Measurements from ENCODE around the gene HOXD8. TPM values are rescaled to one million over a fixed set of nuclear protein-coding genes. Genes with fewer than 3 reads are reported as not detected.

Gene HOXD8
- total RNA-seq, 2 experiments from 2014 or later: not detected

- peaks cover 1% of the 10 kb centered on the region for H3K9me3 Mint-ChIP-seq
- H3K36me3 Mint-ChIP-seq: peaks cover 2% of the 10 kb centered on the region
- peaks cover 21% of the 10 kb centered on the region for H3K4me1 Mint-ChIP-seq
- peak overlapping the region; percentile 10 for H3K27ac Mint-ChIP-seq
- H3K27me3 Mint-ChIP-seq: peaks cover 92% of the 10 kb centered on the region
- H3K4me3 Mint-ChIP-seq: peak overlapping the region; percentile 55
- peak; percentile 62 for DNase-seq
Measured at GRCh38 chr2:176096986-176097819, 32.3 kb upstream of the HOXD8 start.

GRCh38 chr2:176097820-176098365 is 31.6 kb upstream of the HOXD8 start:
- H3K4me3 Mint-ChIP-seq: peak overlapping the region; percentile 27
- DNase-seq: no peak
- peaks cover 2% of the 10 kb centered on the region for H3K36me3 Mint-ChIP-seq
- H3K4me1 Mint-ChIP-seq: peaks cover 21% of the 10 kb centered on the region
- peak overlapping the region; percentile 10 for H3K27ac Mint-ChIP-seq
- peaks cover 98% of the 10 kb centered on the region for H3K27me3 Mint-ChIP-seq
- H3K9me3 Mint-ChIP-seq: peaks cover 1% of the 10 kb centered on the region

GRCh38 chr2:176098366-176099158 is 30.9 kb upstream of the HOXD8 start:
- H3K4me1 Mint-ChIP-seq: peaks cover 17% of the 10 kb centered on the region
- no peak overlapping the region for H3K27ac Mint-ChIP-seq
- H3K4me3 Mint-ChIP-seq: no peak overlapping the region
- H3K9me3 Mint-ChIP-seq: peaks cover 2% of the 10 kb centered on the region
- peaks cover 2% of the 10 kb centered on the region for H3K36me3 Mint-ChIP-seq
- peaks cover 98% of the 10 kb centered on the region for H3K27me3 Mint-ChIP-seq
- DNase-seq: no peak

GRCh38 chr2:176099159-176099727 is 30.3 kb upstream of the HOXD8 start:
- DNase-seq: no peak
- H3K4me1 Mint-ChIP-seq: peaks cover 17% of the 10 kb centered on the region
- peaks cover 2% of the 10 kb centered on the region for H3K9me3 Mint-ChIP-seq
- H3K27ac Mint-ChIP-seq: no peak overlapping the region
- peaks cover 98% of the 10 kb centered on the region for H3K27me3 Mint-ChIP-seq
- no peak overlapping the region for H3K4me3 Mint-ChIP-seq
- no peaks in the 10 kb centered on the region for H3K36me3 Mint-ChIP-seq

GRCh38 chr2:176099728-176100546 is 29.6 kb upstream of the HOXD8 start, which contains the start of gene HOXD12:
Gene HOXD12 (plus strand): TSS chr2:176099795. CDS start chr2:176099802, 7 bp downstream.
- Mint-ChIP-seq H3K9me3 (peaks cover 2% of the 10 kb centered on the region), H3K27me3 (peaks cover 98% of the 10 kb centered on the region), H3K4me1 (peaks cover 24% of the 10 kb centered on the region), H3K27ac (no peak within 1 kb of the TSS), H3K36me3 (no peaks in the 10 kb centered on the region), H3K4me3 (no peak within 1 kb of the TSS)
- no peak for DNase-seq

DNA sequence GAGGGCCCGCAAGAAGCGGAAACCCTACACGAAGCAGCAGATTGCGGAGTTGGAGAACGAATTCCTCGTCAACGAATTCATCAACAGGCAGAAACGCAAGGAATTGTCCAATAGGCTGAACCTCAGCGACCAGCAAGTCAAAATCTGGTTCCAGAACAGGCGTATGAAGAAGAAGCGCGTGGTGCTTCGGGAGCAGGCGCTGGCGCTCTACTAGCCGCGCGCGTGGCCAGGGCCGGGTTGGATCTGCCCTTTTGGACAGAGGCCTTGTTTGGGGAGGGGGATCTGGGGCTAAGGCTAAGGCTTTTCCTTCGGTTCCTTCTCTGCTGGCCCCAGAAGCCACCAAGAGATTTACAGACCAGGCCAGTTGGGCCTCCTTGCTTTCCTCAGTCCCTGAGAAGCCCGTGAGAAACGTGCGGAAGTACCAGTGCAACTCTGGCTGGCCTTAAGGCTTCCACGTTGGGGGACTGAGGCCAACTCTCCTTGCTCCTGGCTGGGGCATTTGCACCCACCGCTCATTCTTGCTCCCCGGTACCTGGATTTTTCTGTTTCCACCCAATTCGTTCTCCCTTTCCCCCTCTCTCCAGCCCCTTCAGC is 28.9 kb upstream of the HOXD8 start:
- peaks cover 29% of the 10 kb centered on the region for H3K4me1 Mint-ChIP-seq
- no peak overlapping the region for H3K27ac Mint-ChIP-seq
- peaks cover 2% of the 10 kb centered on the region for H3K9me3 Mint-ChIP-seq
- no peak for DNase-seq
- no peak overlapping the region for H3K4me3 Mint-ChIP-seq
- peaks cover 98% of the 10 kb centered on the region for H3K27me3 Mint-ChIP-seq
- H3K36me3 Mint-ChIP-seq: no peaks in the 10 kb centered on the region

DNA sequence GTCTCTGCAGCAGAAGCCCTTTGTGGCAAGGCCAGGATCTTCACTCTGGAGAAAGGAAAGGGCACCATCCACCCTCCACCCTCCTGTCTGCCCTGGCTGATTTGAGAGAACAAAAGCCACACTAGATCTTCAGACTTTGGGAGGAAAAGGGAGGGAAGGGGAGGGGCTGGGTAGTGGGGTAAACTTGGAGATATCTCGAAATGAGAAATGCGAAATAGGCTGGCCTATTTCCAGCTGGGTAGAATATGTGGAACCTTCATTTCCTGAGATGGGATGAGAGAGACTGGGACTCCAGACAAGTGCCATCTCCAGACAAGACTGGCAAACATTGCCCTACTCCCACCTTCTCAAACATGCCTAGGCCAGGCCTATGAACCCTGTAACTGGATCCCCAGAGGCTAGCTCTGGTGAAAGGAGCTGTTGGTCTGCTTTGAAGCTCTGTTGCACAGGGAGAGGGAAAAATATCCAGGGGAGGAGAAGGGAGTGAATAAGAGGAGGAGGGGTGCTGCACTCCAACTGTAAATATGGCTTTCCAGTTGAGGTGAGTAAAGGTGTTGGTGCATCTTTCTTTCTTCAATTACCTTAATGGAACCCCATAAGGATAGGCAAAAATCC is 28.2 kb upstream of the HOXD8 start:
- Mint-ChIP-seq H3K4me3 (no peak overlapping the region), H3K4me1 (peaks cover 32% of the 10 kb centered on the region), H3K9me3 (peaks cover 2% of the 10 kb centered on the region), H3K27me3 (peaks cover 98% of the 10 kb centered on the region), H3K27ac (no peak overlapping the region), H3K36me3 (peaks cover 3% of the 10 kb centered on the region)
- no peak for DNase-seq

DNA sequence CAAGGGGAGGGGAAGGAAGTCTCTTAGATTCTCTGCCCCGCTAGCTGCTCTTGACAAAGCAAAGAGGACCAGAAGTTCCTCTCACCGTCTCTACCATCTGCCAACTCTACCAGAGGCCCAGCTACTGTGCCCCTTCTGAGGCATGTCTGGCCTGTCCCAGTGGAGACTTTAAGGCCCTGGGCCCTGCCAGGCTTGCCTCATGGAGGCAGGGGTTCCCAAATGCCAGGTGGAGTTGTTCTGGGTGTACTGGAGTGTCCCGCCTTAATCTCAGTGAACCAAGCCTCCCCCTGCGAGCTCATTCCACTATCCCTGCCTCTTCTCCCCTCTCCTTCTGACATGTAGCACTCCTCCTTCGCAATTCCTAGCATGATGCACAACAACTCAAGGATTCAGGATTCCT is 27.7 kb upstream of the HOXD8 start:
- H3K4me1 Mint-ChIP-seq: peaks cover 29% of the 10 kb centered on the region
- no peak overlapping the region for H3K27ac Mint-ChIP-seq
- H3K9me3 Mint-ChIP-seq: peaks cover 2% of the 10 kb centered on the region
- H3K36me3 Mint-ChIP-seq: peaks cover 4% of the 10 kb centered on the region
- DNase-seq: no peak
- no peak overlapping the region for H3K4me3 Mint-ChIP-seq
- peaks cover 95% of the 10 kb centered on the region for H3K27me3 Mint-ChIP-seq

DNA sequence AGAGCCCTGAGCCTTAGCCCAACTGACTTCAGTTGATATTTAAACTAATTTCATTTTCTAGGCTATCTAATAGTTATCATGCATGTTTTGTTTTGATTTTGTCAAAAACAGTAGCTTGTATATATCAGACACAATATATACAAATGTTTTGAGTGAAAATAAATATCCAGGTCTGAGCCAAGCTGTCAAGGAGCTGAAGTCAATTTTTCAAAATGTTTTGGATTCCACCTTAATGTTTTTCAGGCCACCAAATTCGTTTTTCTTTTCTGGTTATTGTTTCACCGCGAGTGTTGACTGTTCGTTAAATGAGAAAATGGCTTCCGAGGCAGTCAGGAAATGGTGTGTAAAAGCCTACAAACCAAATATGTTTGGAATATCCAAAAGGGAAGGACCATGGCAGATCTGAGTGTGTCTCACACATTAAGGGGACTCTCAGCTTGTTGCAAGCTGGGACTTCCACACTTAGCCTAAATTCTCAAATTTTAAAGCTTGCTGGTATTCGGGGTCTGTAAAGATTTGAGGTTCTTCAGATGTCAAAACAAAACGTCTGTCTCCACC is 27.1 kb upstream of the HOXD8 start:
- Mint-ChIP-seq H3K4me1 (peaks cover 27% of the 10 kb centered on the region), H3K4me3 (no peak overlapping the region), H3K36me3 (peaks cover 4% of the 10 kb centered on the region), H3K27me3 (peaks cover 94% of the 10 kb centered on the region), H3K27ac (no peak overlapping the region), H3K9me3 (peaks cover 2% of the 10 kb centered on the region)
- no peak for DNase-seq

DNA sequence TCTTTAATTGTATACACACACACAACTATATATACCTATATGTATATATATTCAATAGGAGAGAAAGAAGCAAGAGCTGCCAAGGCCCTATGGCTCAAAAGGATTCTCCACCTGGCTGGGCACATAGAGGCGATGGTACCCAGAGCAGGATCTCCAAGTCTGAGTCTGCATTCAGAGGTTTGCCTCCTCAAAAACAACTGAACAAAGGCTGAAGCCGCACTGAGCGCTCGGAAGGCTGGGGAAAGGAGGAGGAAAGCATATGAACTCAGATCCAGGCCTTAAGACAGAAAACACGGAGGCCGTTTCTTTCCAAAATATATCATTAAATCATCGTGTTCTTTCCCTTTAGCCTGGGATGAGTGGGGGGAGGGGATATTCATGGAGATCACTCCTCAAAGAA is 26.3 kb upstream of the HOXD8 start:
- peaks cover 2% of the 10 kb centered on the region for H3K9me3 Mint-ChIP-seq
- H3K4me3 Mint-ChIP-seq: no peak overlapping the region
- H3K27ac Mint-ChIP-seq: no peak overlapping the region
- peaks cover 88% of the 10 kb centered on the region for H3K27me3 Mint-ChIP-seq
- peaks cover 22% of the 10 kb centered on the region for H3K4me1 Mint-ChIP-seq
- peaks cover 4% of the 10 kb centered on the region for H3K36me3 Mint-ChIP-seq
- DNase-seq: no peak

DNA sequence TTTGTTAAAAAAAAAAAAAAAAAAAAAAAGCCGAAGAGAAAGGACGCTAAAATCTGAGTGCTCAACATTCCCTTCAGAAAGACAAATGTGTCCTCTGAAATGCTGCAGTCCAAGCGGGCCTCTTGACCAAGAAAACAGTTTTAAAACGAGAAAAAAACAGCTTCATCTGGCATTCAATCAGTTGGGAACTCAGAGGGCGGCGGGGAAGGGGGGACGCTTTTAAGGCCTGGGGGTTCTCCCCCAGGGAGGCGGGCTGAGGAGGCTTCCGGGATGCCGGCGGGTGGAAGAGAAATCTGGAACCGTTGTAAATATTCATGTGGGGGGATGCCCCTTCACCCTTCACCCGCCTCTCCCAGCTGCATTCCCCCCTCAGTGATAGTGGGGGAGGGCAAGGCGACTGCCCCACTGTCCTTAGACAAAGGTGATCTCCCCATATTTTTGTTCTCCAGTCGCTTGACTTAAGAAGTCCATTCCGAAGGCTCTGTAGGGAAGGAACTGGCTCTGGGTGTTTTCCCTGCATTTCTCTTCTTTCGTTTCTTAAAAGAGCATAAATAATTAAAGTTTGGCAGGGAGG is 25.7 kb upstream of the HOXD8 start:
- Mint-ChIP-seq H3K36me3 (peaks cover 4% of the 10 kb centered on the region), H3K4me3 (no peak overlapping the region)

DNA sequence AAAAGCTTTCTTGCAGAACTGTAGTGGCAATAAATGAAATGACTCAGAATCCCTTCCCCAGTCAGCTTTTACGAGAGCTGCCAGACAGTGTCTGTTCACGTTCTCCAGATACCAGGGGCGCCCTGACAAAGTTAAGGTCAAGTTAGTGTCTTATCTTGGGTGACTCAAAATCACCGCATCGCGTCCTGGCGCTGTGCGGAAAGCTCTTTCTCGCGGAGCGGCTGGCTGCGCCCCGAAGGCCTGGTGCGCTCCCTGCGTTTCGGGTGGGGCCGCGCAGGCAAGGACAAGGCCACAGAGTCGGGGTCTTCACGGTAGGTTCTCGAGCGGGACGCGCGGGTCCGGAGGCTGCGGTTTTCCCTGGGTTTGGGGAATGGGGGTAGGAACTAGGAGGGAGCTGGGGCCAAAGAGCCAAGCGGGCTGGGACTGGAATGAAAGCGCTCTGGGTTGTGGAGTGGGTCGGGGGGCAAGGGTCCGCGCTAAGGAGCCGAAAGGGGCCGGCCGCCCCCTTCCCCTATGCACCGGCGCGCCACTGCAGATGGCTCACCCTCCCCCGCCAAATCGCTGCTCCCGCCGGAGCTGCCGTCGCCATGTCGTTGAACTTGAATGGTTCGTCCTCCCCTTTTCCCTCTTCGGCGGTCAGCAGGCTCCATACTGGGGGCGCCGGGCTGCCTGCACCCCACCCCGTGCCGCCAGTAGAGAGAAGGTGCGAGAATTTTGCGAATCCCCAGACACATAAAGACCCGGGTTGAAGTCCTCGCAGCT is 25.0 kb upstream of the HOXD8 start:
- H3K36me3 Mint-ChIP-seq: peaks cover 4% of the 10 kb centered on the region
- H3K27me3 Mint-ChIP-seq: peaks cover 88% of the 10 kb centered on the region
- H3K9me3 Mint-ChIP-seq: peaks cover 6% of the 10 kb centered on the region
- no peak overlapping the region for H3K27ac Mint-ChIP-seq
- DNase-seq: no peak
- H3K4me1 Mint-ChIP-seq: peaks cover 30% of the 10 kb centered on the region
- no peak overlapping the region for H3K4me3 Mint-ChIP-seq

More for the DNA sequence above, 25.7 kb upstream of the HOXD8 start:
- peaks cover 3% of the 10 kb centered on the region for H3K9me3 Mint-ChIP-seq
- DNase-seq: no peak
- H3K27me3 Mint-ChIP-seq: peaks cover 88% of the 10 kb centered on the region
- peaks cover 26% of the 10 kb centered on the region for H3K4me1 Mint-ChIP-seq
- H3K27ac Mint-ChIP-seq: no peak overlapping the region

All from activated naive CD8-positive, alpha-beta T cell treated with anti-CD3 and anti-CD28 coated beads for 36 hours (primary cell).